AML-193 (cell line): ENCODE measurements around the gene SKIC2.
"Not testable (repeated sequence)": the region's sequence is repeated elsewhere in the genome, so short reads cannot be mapped to it uniquely, and the experiment has no call there.

Source experiments
- DNase-seq, 2 experiments: peaks; one replicate each; lab custom pipeline; 2025; lab: John Stamatoyannopoulos, UW

SKIC2 gene

DNA sequence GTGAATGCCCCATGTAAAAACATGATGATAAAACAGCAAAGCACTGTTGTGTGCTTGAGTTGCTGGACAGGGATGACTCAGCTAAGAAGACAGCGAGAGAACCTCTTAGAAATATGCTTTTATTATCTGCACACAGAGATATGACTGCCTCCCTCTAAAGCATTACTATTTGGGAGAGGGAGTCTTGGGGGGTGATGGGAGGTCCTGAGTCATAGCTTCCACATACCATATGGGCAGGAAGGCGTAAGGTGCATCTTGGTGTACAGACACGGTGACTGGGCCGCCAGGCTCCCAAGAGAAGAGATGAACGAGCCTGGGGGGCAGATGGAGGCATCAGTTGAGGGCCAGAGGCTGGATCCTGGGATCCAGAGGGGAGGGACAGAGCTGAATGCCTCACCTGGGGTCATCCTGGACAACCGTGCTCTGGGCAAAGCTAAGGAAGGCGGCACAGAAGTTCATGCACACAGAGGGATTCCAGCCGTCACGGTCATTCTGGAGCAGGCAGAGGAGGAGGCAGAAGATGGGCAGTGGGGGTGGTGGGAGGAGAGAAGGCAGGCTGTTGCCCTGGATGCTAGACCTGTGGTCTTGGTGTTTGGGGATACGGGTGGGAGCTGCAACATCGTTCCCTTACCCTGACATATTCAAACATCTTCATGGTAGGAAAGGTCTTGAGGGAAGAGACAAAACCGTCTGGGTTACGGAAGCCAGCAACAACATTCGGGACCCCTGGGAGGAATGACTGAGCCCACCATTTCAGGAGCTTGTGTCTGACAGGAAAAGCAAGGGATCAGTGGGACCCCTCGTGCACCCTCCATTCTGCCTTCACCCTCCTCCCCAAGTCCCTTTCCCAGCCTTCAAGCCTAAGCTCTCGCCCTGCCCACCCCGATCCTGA, 11.0 kb downstream of the SKIC2 start:
- DNase-seq, result no peak

DNA sequence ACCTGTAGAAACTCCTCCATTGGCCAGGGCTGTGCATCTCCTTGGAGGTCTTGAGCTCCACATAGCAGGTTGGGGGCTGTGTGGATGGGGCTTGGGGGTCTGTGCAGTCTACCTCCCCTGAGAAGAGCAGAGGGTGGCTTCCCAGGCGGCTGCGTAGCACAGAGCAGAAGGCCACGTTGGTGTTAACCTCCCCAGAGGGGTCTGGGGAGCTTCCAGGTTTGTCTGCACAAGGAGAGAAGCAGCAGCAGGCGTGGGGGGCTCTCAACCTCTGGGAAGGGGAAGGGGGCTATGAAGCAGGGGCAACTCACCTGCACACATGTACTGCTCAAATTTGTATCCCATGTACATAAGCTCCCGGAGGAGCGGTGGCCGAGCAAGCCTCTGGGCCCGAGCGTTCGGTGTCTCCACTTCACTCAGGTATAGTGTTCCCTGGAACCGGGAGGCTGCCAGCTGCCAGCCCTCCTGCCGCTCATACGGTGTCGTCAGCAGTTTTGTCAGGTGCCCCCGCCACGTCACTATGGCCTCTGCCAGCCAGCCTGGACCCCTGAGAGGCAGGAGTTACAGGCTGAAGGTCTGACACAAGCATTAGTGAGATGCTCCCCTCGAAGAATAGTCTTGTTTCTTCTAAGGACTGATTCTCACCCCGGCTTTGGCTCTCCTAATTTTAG, 11.8 kb downstream of the SKIC2 start:
- no peak for DNase-seq

DNA sequence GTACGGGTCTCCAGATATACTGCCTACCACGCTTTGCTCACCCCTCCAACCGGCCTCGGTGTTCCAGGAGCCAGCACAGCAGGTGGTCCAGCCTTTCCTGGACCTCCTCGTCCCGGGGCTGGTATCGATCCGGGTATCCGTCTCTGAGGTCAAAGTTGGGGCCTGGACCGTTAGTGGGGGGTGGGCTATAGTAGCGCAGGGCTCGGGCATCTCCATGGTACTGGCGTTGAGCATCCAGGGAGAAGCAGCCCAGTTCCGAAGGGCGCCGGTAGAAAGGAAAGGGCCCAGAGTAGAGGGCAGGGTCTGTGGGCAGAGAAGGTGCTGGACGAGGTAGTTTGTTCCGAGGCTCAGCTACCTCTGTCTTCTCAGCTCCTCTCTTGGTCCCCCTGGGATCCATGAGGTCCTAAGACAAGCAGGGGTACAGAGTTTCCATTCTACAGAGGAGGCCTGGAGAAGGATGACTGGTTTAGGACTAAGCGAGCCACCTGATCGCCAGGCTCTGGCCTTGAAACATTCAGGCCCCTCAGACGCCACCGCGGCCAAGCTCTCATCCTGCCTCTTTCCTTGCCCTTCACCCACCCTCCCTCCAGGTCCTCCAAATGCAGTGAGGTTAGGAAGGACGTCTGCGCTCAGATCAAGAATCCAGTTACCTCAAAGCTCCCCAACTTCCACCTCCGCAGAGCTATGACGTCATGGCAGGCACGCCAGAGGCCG, 12.5 kb downstream of the SKIC2 start:
- no peak for DNase-seq

DNA sequence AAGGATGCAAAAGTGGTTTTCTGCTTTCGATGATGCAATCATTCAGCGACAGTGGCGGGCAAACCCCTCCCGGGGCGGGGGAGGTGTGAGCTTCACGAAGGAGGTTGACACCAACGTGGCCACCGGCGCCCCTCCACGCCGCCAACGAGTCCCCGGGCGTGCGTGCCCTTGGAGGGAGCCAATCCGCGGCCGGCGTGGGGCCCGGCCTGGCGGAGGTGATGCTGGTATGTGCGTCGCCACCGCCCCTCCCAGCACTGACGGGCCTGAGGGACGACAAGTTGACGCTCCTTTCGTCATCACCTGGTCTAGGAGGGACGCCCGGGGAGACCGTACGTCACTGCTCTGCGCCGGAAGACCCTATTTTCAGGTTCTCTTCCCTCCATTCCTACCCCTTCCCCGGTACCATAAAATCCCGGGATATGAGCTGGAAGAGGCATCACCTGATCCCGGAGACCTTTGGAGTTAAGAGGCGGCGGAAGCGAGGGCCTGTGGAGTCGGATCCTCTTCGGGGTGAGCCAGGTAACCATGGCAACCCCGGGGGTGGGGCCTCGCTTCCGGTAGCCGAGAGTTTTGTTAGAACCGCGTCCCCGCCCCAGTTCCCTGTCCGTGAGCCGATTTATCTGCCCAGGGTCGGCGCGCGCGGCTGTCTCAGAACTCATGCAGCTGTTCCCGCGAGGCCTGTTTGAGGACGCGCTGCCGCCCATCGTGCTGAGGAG, 13.2 kb downstream of the SKIC2 start, which contains the start of gene DXO:
TSS of gene DXO (minus strand) at position 146 of the 716 bp plus-strand sequence. CDS start 463 bp downstream, outside the sequence.
- peak; percentile 98 to 99 for DNase-seq

DNA sequence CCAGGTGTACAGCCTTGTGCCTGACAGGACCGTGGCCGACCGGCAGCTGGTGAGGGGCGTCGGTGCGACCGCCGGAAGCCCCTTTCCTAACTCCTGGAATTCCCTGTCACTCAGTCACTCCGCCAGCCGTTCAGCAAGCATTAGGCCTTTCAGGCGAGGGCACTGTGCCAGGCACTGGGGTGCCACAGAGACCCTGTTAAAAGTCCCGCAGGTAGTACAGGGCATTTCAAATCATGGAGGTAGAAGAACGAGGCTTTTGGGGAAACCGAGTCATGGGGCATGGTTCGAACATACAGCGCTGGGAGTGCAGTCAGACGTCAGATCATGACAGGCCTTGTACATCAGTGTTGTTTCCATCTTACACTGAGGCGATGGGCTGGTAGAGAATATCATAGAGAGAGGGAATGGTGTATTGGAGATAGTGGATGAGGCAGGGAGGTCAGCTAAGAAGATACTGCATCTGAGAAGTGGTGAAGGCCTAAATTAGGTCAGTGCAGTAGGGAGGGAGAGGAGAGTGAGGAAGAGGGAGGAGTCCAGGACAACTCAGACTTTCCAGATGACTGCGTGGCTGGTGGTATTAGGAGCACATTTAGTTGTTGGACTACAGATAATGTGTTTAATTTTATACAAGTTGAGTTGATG, 13.9 kb downstream of the SKIC2 start:
- no peak for DNase-seq

DNA sequence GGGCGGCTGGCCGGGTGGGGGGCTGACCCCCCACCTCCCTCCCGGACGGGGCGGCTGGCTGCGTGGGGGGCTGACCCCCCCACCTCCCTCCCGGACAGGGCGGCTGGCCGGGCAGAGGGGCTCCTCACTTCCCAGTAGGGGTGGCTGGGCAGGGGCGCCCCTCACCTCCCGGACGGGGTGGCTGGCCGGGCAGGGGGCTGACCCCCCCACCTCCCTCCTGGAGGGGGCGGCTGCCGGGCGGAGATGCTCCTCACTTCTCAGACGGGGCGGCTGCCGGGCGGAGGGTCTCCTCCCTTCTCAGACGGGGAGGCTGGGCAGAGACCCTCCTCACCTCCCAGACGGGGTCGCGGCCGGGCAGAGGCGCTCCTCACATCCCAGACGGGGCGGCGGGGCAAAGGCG, 17.1 kb downstream of the SKIC2 start:
- DNase-seq, result not testable (repeated sequence)

DNA sequence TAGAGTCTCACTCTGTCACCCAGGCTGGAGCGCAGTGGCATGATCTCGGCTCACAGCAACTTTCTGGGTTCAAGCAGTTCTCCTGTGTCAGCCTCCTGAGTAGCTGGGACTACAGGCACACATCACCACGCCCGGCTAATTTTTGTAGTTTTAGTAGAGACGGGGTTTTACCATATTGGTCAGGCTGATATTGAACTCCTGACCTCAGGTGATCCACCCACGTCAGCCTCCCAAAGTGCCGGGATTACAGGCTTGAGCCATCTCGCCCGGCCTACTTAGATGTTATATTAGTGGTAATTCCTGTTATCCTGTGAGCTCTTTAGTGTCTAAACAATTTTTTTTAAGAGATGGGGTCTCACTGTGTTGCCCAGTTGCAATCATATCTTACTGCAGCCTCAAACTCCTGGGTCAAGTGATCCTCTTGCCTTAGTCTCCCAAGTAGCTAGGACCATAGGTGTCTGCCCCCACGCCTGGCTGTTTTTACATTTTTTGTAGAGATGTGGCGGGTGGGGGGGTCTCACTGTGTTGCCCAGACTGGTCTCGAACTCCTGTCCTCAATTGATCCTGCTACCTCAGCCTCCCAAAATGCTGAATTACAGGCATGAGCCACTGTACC, 18.9 kb downstream of the SKIC2 start:
- DNase-seq, result no peak

DNA sequence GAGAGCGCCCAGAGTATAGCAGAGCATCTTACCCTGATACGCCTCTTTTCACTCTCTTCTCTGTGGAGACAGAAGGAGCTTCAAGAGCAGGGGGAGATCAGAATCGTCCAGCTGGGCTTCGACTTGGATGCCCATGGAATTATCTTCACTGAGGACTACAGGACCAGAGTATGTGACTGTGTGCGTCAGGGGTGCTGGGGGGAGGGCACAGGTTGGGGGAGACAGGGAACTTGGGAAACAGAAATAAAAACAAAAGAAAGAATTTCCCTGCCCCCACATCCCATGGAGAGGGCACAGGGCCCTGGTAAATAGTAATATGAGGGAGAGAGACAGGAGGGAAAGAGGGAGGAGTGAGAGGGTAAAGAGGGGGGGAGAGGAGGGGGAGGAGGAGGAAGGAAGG, 19.9 kb downstream of the SKIC2 start:
- no peak for DNase-seq

DNA sequence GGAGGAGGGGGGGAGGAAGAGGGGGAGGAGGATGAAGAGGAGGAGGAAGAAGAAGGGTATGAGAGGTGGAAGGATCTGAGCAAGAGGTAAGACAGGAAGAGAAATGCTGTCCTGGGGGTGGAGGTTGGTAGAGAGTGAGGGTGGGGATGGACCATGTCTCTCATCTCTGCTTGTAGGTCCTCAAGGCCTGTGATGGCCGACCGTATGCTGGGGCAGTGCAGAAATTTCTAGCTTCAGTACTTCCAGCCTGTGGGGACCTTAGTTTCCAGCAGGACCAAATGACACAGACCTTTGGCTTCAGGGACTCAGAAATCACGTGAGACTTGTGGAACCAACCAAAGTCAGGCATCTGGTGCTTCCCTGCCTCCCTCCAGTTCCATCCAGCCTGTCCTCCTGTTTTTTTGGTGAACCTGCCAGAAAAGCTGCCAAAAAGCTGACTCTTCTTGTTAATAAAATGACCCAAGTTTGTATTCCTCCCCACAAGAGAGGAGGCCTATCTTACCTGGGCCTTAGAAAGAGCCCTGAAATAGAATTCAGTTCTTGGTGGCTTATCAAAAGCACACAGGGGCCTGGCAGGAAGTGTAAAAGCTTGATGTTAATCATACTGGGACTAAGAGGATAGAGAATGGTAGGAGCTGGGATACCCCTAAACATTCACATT, 20.4 kb downstream of the SKIC2 start:
- DNase-seq, result no peak

DNA sequence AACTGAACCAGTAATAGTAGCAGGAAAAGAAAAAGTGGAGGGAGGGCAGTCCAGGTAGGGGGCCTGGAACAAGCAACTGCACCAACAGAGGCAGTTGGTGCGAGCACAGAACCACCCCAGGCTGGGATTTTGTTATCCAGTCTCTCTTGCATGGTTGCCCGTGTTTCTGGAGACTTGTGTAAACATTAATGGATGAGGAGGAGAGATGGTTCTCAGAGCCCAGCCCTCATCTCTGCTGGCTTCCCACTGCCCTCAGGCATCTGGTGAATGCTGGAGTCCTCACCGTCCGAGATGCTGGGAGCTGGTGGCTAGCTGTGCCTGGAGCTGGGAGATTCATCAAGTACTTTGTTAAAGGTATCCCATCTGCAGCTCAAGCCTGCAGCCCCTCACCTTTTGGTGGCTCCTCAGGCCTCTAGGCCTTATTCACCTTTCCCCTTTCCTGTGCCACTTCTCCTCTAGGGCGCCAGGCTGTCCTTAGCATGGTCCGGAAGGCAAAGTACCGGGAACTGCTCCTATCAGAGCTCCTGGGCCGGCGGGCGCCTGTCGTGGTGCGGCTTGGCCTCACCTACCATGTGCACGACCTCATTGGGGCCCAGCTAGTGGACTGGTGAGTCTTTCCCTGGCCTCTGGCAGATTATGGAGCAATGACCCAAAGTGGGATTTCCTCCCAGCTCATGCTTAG, 21.4 kb downstream of the SKIC2 start:
- DNase-seq, result not testable (repeated sequence)

DNA sequence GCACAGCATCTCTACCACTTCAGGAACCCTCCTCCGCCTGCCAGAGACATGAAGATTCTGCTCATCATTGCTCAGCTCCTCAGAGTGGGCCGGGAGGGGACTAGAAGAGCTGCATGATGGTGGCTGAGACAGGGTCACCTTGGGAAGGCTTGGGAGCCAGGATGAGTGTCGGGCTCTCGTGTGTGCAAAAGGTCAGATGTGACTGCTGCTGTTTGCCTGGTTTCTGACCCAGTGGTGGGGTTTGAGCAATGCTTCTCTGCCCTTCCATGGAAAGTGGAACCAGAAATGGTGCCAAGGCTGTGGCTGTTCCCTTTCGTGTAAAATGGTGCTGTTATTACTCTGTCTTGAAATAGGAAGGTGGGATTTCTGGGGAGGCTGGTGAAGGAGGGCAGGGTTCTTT, 22.0 kb downstream of the SKIC2 start:
- not testable (repeated sequence) for DNase-seq

DNA sequence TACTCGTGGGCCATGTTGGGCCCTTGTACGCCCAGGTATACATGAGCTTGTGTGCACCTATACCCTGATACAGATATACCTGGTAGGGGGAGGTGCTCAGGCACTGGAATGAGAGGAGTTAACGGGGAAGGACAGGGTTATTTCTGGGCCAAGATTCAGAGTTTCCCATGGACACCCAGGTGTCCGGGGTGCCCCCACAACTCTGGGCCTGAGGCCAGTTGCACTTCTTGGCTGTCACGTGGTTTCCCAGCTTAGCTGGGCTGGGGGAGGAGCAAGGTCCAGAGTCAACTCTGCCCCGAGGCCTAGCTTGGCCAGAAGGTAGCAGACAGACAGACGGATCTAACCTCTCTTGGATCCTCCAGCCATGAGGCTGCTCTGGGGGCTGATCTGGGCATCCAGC, 22.8 kb downstream of the SKIC2 start, which contains the start of gene C4A:
TSS of gene C4A (plus strand) at position 314 of the 400 bp plus-strand sequence. CDS start at position 365, 51 bp downstream.
- DNase-seq, result not testable (repeated sequence)

DNA sequence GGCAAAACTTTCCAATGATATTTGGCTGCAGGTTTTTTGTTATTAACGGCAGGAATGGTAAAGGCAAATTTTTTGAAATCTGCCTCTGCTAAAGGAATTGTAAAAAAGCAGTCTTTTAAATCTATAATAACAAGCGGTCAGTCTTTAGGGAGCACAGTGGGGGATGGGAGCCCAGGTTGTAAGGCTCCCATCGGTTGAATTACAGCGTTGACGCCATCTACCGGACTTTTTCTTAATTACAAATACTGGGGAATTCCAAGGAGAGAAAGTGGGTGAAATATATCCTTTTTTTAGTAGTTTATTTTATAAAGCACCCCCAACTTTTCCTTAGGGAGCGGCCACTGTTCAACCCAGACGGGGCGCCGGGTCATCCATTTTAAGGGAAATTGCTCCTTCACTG, 30.4 kb downstream of the SKIC2 start:
- not testable (repeated sequence) for DNase-seq

DNA sequence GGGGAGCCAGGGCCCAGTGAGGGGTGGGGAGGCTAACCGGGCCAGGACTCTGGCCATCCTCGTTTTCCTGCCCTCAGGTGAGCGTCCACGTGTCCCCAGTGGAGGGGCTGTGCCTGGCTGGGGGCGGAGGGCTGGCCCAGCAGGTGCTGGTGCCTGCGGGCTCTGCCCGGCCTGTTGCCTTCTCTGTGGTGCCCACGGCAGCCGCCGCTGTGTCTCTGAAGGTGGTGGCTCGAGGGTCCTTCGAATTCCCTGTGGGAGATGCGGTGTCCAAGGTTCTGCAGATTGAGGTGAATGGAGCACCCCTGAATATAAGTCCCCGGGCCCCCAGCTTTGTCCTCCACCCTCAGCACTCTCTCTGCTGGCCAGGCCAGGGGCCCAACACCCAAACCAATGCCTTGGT, 35.4 kb downstream of the SKIC2 start:
- DNase-seq, result not testable (repeated sequence)

DNA sequence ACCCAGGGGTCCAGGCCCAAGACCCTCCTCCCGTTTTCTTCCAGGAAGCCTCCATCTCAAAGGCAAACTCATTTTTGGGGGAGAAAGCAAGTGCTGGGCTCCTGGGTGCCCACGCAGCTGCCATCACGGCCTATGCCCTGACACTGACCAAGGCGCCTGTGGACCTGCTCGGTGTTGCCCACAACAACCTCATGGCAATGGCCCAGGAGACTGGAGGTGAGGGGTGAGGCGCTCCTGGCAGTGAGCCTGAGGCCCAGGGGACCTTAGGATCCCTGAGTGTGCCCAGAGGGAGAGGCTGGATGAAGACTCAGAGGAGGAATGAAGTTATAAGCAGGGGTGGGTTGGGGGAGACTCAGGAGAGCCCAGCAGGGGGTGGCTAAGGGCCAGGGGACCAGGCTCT, 37.4 kb downstream of the SKIC2 start:
- not testable (repeated sequence) for DNase-seq

DNA sequence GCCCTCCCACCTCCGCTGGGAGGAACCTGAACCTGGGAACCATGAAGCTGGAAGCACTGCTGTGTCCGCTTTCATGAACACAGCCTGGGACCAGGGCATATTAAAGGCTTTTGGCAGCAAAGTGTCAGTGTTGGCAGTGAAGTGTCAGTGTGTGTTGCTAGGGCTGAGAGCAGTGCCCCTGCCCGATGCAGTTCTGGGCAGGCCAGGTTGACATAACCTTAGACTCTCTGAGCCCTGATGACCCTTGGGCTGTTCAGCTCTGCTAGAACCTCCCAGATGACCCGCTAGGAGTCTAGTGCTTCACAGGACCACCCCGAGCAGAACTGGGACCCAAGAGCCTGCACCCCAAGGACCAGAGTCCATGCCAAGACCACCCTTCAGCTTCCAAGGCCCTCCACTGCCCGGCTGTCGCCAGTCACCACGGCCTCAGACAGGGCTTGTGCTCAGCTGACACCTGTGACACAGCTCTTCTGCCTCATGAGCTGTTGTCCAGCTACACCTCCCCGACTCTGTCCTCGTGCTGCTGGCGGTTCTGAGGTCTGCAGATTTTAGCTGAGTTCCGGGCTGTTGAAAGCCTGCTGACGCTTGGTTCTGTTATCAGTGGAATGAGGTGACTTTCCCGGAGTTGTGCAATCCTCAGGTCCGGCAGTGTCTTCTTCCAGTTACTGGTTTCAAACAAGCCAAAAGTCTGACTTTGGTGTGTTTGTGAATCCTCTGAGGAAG, 43.7 kb downstream of the SKIC2 start:
- not testable (repeated sequence) for DNase-seq

DNA sequence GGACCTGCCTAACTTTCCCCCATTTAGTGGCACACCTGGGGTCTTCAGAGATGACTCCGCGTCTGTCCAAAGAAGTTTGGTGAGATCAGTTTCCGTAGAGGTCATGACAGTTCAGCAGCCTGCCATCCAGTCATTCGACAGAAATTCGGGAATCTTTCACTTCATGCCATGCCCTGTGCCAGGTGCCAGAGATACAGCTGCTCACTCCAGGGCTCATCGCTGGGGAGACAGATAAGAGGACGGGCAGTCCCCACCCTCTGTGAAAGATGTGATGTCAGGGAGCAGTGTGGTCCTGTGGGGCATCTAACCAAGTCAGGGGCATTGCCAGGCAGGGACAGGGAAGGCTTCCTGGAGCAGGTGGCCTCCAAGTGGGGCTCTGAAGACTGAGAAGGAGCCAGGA, 44.3 kb downstream of the SKIC2 start:
- DNase-seq, result not testable (repeated sequence)

DNA sequence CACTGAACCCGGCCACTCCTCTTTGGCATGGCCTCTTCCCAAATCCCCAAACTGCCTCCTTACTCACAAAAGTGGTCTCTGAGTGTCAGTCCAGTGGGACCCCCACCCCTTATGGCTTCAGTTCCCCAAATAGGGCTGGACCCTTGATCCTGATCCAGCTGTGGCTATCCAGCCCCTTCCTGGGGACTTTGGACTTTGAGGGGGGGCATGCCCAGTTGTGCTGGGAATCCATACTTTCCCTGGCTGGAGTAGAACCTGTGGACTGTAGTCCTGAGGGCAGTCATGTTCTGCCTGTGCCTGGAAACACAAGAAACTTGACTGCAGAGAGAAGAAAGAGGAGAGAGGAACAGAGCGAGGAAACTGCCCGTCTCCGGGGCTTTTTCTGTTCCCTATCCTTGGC, 45.4 kb downstream of the SKIC2 start:
- not testable (repeated sequence) for DNase-seq
